ENCODE data around the gene SUB1.

Gene SUB1

GRCh38 chr5:32574540-32575175 is 10.7 kb upstream of the SUB1 start:
- Histone ChIP-seq H3K4me1 (ENCODE audit: control insufficient read depth in 1 of 2, insufficient read depth in 2 of 2, low read length in 2 of 2) (no peaks in the 10 kb centered on the region), H4K8ac (ENCODE audit: low read depth, low read length) (no peak overlapping the region)

GRCh38 chr5:32578363-32578762 is 7.0 kb upstream of the SUB1 start:
- Histone ChIP-seq H4K91ac (ENCODE audit: low read depth, low read length) (no peak overlapping the region), H4K8ac (ENCODE audit: low read depth, low read length) (no peak overlapping the region), H3K79me1 (ENCODE audit: low read length) (no peaks in the 10 kb centered on the region), H3K9me3 (ENCODE audit: insufficient read depth, low read depth, low read length) (no peaks in the 10 kb centered on the region), H2BK120ac (ENCODE audit: insufficient read depth, low read length, poor library complexity) (no peak overlapping the region), H2AK5ac (ENCODE audit: low read length) (no peak overlapping the region), H3K4me2 (ENCODE audit: low read length) (no peak overlapping the region), H3K9ac (ENCODE audit: low read length) (no peak overlapping the region), H2BK12ac (ENCODE audit: low read length) (no peak overlapping the region), H3K18ac (ENCODE audit: low read length) (no peak overlapping the region), H3K4me1 (ENCODE audit: control insufficient read depth in 1 of 2, insufficient read depth in 2 of 2, low read length in 2 of 2) (no peaks in the 10 kb centered on the region), H3K27me3 (ENCODE audit: insufficient read depth, low read length) (no peaks in the 10 kb centered on the region), H3K27ac (ENCODE audit: low read depth, low read length) (no peak overlapping the region), H2BK5ac (ENCODE audit: low read depth, low read length, poor library complexity) (no peak overlapping the region), H2AFZ (ENCODE audit: insufficient read depth, low read length, poor library complexity) (no peak overlapping the region), H3K79me2 (ENCODE audit: control insufficient read depth, insufficient read depth, low read length, poor library complexity) (no peaks in the 10 kb centered on the region), H4K12ac (ENCODE audit: low read depth, low read length) (no peak overlapping the region), H3K23ac (ENCODE audit: low read length) (no peak overlapping the region), H3K14ac (ENCODE audit: low read length) (no peak overlapping the region), H3K36me3 (ENCODE audit: control insufficient read depth in 1 of 2, insufficient read depth in 2 of 2, low read length in 2 of 2) (no peaks in the 10 kb centered on the region), H3K4me3 (ENCODE audit: low read depth, low read length) (no peak overlapping the region), H3K4ac (ENCODE audit: low read depth, low read length) (no peak overlapping the region)
- DNase-seq = no peak
- no CpG with 5 or more reads among the region's 3 CpGs for WGBS (ENCODE audit: extremely low coverage, insufficient coverage, insufficient read length)

More at GRCh38 chr5:32574540-32575175, 10.7 kb upstream of the SUB1 start:
- Histone ChIP-seq H3K9me3 (ENCODE audit: insufficient read depth, low read depth, low read length) (no peaks in the 10 kb centered on the region), H3K14ac (ENCODE audit: low read length) (no peak overlapping the region), H3K27ac (ENCODE audit: low read depth, low read length) (no peak overlapping the region), H4K91ac (ENCODE audit: low read depth, low read length) (no peak overlapping the region), H3K4me3 (ENCODE audit: low read depth, low read length) (no peak overlapping the region), H3K27me3 (ENCODE audit: insufficient read depth, low read length) (no peaks in the 10 kb centered on the region), H3K4ac (ENCODE audit: low read depth, low read length) (no peak overlapping the region), H2BK5ac (ENCODE audit: low read depth, low read length, poor library complexity) (no peak overlapping the region), H3K18ac (ENCODE audit: low read length) (no peak overlapping the region), H4K12ac (ENCODE audit: low read depth, low read length) (no peak overlapping the region), H2BK12ac (ENCODE audit: low read length) (no peak overlapping the region), H3K4me2 (ENCODE audit: low read length) (no peak overlapping the region), H2AK5ac (ENCODE audit: low read length) (no peak overlapping the region), H2AFZ (ENCODE audit: insufficient read depth, low read length, poor library complexity) (no peak overlapping the region), H3K9ac (ENCODE audit: low read length) (no peak overlapping the region), H3K23ac (ENCODE audit: low read length) (no peak overlapping the region), H3K79me2 (ENCODE audit: control insufficient read depth, insufficient read depth, low read length, poor library complexity) (no peaks in the 10 kb centered on the region), H3K79me1 (ENCODE audit: low read length) (no peaks in the 10 kb centered on the region), H2BK120ac (ENCODE audit: insufficient read depth, low read length, poor library complexity) (no peak overlapping the region), H3K36me3 (ENCODE audit: control insufficient read depth in 1 of 2, insufficient read depth in 2 of 2, low read length in 2 of 2) (no peaks in the 10 kb centered on the region)
- no CpG with 5 or more reads among the region's 3 CpGs for WGBS (ENCODE audit: extremely low coverage, insufficient coverage, insufficient read length)
- no peak for DNase-seq

- no peak overlapping the region for H3K18ac ChIP-seq (ENCODE audit: low read length)
- H3K23ac ChIP-seq (ENCODE audit: low read length) = no peak overlapping the region
Measured at GRCh38 chr5:32578764-32579163, 6.6 kb upstream of the SUB1 start.

GRCh38 chr5:32581010-32581785 is 4.2 kb upstream of the SUB1 start:
- Histone ChIP-seq H3K9ac (ENCODE audit: low read length) (no peak overlapping the region), H3K79me2 (ENCODE audit: control insufficient read depth, insufficient read depth, low read length, poor library complexity) (peaks cover 7% of the 10 kb centered on the region), H3K14ac (ENCODE audit: low read length) (no peak overlapping the region), H3K4me1 (ENCODE audit: control insufficient read depth in 1 of 2, insufficient read depth in 2 of 2, low read length in 2 of 2) (no peaks in the 10 kb centered on the region), H3K4me3 (ENCODE audit: low read depth, low read length) (no peak overlapping the region), H2BK12ac (ENCODE audit: low read length) (no peak overlapping the region), H2BK120ac (ENCODE audit: insufficient read depth, low read length, poor library complexity) (no peak overlapping the region), H4K91ac (ENCODE audit: low read depth, low read length) (no peak overlapping the region), H2AFZ (ENCODE audit: insufficient read depth, low read length, poor library complexity) (no peak overlapping the region), H3K18ac (ENCODE audit: low read length) (no peak overlapping the region), H4K12ac (ENCODE audit: low read depth, low read length) (no peak overlapping the region), H3K27me3 (ENCODE audit: insufficient read depth, low read length) (no peaks in the 10 kb centered on the region), H4K8ac (ENCODE audit: low read depth, low read length) (no peak overlapping the region), H2BK5ac (ENCODE audit: low read depth, low read length, poor library complexity) (no peak overlapping the region), H3K23ac (ENCODE audit: low read length) (no peak overlapping the region), H3K9me3 (ENCODE audit: insufficient read depth, low read depth, low read length) (no peaks in the 10 kb centered on the region), H3K4me2 (ENCODE audit: low read length) (no peak overlapping the region), H3K79me1 (ENCODE audit: low read length) (peaks cover 6% of the 10 kb centered on the region), H3K36me3 (ENCODE audit: control insufficient read depth in 1 of 2, insufficient read depth in 2 of 2, low read length in 2 of 2) (no peaks in the 10 kb centered on the region), H2AK5ac (ENCODE audit: low read length) (no peak overlapping the region), H3K27ac (ENCODE audit: low read depth, low read length) (no peak overlapping the region), H3K4ac (ENCODE audit: low read depth, low read length) (no peak overlapping the region)
- no peak for DNase-seq
- WGBS (ENCODE audit: extremely low coverage, insufficient coverage, insufficient read length) = no CpG with 5 or more reads among the region's 12 CpGs

More at GRCh38 chr5:32578764-32579163, 6.6 kb upstream of the SUB1 start:
- no peak overlapping the region for H3K4me2 ChIP-seq (ENCODE audit: low read length)
- H4K8ac ChIP-seq (ENCODE audit: low read depth, low read length) = no peak overlapping the region
- no peaks in the 10 kb centered on the region for H3K9me3 ChIP-seq (ENCODE audit: insufficient read depth, low read depth, low read length)
- H3K4me1 ChIP-seq (ENCODE audit: control insufficient read depth in 1 of 2, insufficient read depth in 2 of 2, low read length in 2 of 2) = no peaks in the 10 kb centered on the region
- H3K4me3 ChIP-seq (ENCODE audit: low read depth, low read length) = no peak overlapping the region
- DNase-seq = no peak
- no peak overlapping the region for H3K9ac ChIP-seq (ENCODE audit: low read length)
- H3K79me2 ChIP-seq (ENCODE audit: control insufficient read depth, insufficient read depth, low read length, poor library complexity) = no peaks in the 10 kb centered on the region
- no peaks in the 10 kb centered on the region for H3K79me1 ChIP-seq (ENCODE audit: low read length)
- no peak overlapping the region for H2AFZ ChIP-seq (ENCODE audit: insufficient read depth, low read length, poor library complexity)
- H3K4ac ChIP-seq (ENCODE audit: low read depth, low read length) = no peak overlapping the region
- H2BK120ac ChIP-seq (ENCODE audit: insufficient read depth, low read length, poor library complexity) = no peak overlapping the region
- H3K27me3 ChIP-seq (ENCODE audit: insufficient read depth, low read length) = no peaks in the 10 kb centered on the region
- H2BK12ac ChIP-seq (ENCODE audit: low read length) = no peak overlapping the region
- WGBS (ENCODE audit: extremely low coverage, insufficient coverage, insufficient read length) = no CpG with 5 or more reads among the region's 3 CpGs
- H2BK5ac ChIP-seq (ENCODE audit: low read depth, low read length, poor library complexity) = no peak overlapping the region
- H3K36me3 ChIP-seq (ENCODE audit: control insufficient read depth in 1 of 2, insufficient read depth in 2 of 2, low read length in 2 of 2) = no peaks in the 10 kb centered on the region
- H3K27ac ChIP-seq (ENCODE audit: low read depth, low read length) = no peak overlapping the region
- no peak overlapping the region for H4K91ac ChIP-seq (ENCODE audit: low read depth, low read length)
- no peak overlapping the region for H4K12ac ChIP-seq (ENCODE audit: low read depth, low read length)
- no peak overlapping the region for H3K14ac ChIP-seq (ENCODE audit: low read length)
- H2AK5ac ChIP-seq (ENCODE audit: low read length) = no peak overlapping the region

All from trophoblast cell (in vitro differentiated cells and primary cell).